PFSK-1 (cell line): ENCODE measurements around the gene LTBP2.

Experiments used
- FOXP2 ChIP-seq: optimal IDR thresholded peaks from 2 replicates; pipeline ENCODE3; 2011; ENCODE audit warnings: borderline replicate concordance, control low read depth, inconsistent platforms; ENCODE audit not compliant: insufficient read depth; ENCODE audit errors: extremely low read length, extremely low read depth
- POLR2AphosphoS5 ChIP-seq: IDR thresholded peaks from 2 replicates; pipeline ENCODE4 v1.6.1; 2012; ENCODE audit warnings: low read depth, mild to moderate bottlenecking, control low read depth, low read length, moderate library complexity
- SIN3A ChIP-seq: IDR thresholded peaks from 2 replicates; pipeline ENCODE4 v1.6.1; 2012; ENCODE audit warnings: mild to moderate bottlenecking, low read length, moderate library complexity, borderline replicate concordance; ENCODE audit not compliant: insufficient read depth
- TAF1 ChIP-seq: IDR thresholded peaks from 2 replicates; pipeline ENCODE4 v1.6.1; 2012; ENCODE audit warnings: low read length, control low read depth, borderline replicate concordance; ENCODE audit not compliant: insufficient read depth
- TF ChIP-seq, protein P1 (sequence below), 2 experiments: IDR thresholded peaks; 2 replicates each; pipeline versions ENCODE4 v1.6.1 to v1.8.0; 2011 to 2012; ENCODE audit warnings: low read depth in 2 of 2, low read length in 2 of 2, control low read depth in 1 of 2, inconsistent platforms in 1 of 2, mild to moderate bottlenecking in 1 of 2, moderate library complexity in 1 of 2; ENCODE audit not compliant: insufficient read depth in 1 of 2

LTBP2 gene

DNA sequence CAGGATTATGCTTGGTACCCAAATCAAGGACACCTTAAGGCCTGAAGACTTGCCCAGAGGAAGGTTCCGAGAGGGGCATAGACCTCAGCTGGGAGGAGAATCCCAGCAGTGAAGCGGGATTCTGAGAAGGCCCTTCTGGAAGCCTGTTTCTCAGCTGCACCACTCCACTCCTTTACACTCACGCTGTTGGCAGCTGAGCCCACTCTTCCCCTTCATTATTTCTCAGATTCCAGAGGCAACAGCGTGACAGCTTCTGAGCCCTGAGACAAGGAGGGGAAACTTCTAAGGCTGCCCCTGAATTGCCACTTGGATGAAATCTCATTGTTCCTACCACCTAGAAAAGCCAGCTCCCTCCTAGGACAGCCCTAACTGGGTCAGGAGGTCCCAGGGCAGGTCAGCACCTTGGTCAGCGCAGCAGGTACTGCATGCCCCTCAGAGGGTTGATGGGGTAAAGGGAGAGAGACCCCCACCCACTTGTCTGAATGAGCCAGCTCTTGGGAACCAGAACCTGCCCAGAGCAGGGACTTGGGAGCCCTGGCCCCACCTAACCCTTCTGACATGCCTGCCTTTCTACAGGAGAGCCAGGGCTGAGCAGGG, 64.6 kb downstream of the LTBP2 start:
- TF ChIP-seq, protein P1, sequence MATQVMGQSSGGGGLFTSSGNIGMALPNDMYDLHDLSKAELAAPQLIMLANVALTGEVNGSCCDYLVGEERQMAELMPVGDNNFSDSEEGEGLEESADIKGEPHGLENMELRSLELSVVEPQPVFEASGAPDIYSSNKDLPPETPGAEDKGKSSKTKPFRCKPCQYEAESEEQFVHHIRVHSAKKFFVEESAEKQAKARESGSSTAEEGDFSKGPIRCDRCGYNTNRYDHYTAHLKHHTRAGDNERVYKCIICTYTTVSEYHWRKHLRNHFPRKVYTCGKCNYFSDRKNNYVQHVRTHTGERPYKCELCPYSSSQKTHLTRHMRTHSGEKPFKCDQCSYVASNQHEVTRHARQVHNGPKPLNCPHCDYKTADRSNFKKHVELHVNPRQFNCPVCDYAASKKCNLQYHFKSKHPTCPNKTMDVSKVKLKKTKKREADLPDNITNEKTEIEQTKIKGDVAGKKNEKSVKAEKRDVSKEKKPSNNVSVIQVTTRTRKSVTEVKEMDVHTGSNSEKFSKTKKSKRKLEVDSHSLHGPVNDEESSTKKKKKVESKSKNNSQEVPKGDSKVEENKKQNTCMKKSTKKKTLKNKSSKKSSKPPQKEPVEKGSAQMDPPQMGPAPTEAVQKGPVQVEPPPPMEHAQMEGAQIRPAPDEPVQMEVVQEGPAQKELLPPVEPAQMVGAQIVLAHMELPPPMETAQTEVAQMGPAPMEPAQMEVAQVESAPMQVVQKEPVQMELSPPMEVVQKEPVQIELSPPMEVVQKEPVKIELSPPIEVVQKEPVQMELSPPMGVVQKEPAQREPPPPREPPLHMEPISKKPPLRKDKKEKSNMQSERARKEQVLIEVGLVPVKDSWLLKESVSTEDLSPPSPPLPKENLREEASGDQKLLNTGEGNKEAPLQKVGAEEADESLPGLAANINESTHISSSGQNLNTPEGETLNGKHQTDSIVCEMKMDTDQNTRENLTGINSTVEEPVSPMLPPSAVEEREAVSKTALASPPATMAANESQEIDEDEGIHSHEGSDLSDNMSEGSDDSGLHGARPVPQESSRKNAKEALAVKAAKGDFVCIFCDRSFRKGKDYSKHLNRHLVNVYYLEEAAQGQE (IDR thresholded peaks at IDR 0.05; ENCODE audit: insufficient read depth in 1 of 2, low read depth in 2 of 2, low read length in 2 of 2), result peak; percentile 81 to 89
- no peak for TF ChIP-seq POLR2AphosphoS5

DNA sequence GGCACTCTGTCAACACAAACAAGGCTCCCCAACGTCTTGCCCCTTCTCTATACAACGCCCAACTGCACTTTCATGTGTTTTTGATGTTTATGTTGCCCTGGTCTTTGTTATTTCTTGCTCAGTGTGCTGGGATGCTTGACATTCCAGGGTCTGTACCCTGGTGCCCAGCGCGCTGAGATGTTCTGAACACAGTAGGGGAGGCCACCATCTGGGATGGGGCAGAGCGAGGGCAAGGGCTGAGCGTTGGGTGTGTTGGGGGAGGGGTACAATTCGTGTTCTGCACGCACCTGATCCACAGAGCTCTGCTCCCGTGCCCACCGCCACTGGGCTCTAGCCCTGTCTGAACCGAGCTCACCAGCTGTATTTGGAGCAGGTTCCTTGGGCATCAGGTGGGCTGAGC, 65.6 kb downstream of the LTBP2 start:
- no peak for TF ChIP-seq FOXP2

- TF ChIP-seq, protein P1 (IDR thresholded peaks at IDR 0.05; ENCODE audit: insufficient read depth in 1 of 2, low read depth in 2 of 2, low read length in 2 of 2), result no peak
- TF ChIP-seq SIN3A, result no peak
- TF ChIP-seq TAF1, result no peak
- no peak for TF ChIP-seq POLR2AphosphoS5
- TF ChIP-seq FOXP2, result no peak
These were observed 66.7 kb downstream of the LTBP2 start for GRCh38 chr14:74545386-74545785.

DNA sequence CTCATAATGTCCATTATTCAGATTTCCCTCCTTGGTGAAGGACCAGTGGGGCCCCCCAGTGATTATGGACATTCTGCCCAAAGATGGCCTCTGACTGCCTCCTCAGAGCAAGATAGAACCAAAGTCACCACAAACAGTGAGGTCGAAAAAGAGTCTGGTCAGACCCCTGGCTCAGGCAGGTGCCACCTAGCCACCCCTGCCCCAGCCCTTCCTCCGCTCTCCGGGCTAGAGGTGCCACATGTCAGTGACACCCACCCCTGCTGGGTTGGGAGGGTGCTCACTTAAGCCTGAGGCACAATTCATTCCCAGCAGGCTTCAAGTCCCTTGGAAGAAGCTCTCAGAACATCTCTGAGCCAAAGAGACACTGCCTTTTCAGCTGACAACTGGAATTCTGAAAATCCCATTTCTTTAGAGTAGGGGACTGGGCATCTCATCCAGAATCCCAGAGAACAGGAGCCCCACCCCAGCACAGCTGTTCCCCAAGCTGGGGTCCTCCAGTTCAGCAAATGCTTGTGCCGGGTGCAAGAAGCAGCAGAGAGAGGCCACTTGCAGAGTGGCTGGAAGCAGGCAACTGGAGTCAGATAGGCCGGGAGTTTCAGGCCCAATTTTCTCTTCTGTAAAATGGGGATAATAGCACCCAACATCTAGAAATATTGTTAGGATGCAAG, 68.1 kb downstream of the LTBP2 start:
- TF ChIP-seq POLR2AphosphoS5 (no peak), SIN3A (no peak), TAF1 (no peak), FOXP2 (no peak)
- TF ChIP-seq, protein P1 (IDR thresholded peaks at IDR 0.05; ENCODE audit: insufficient read depth in 1 of 2, low read depth in 2 of 2, low read length in 2 of 2), result no peak

GRCh38 chr14:74542056-74542685, 69.9 kb downstream of the LTBP2 start:
- TF ChIP-seq FOXP2, result no peak
- TF ChIP-seq, protein P1 (IDR thresholded peaks at IDR 0.05; ENCODE audit: insufficient read depth in 1 of 2, low read depth in 2 of 2, low read length in 2 of 2), result no peak
- no peak for TF ChIP-seq SIN3A
- no peak for TF ChIP-seq POLR2AphosphoS5
- no peak for TF ChIP-seq TAF1
